ENCODE measurements around the gene STK38.

The STK38 gene

GRCh38 chr6:36444470-36444869, 102.8 kb downstream of the STK38 start:
- Histone ChIP-seq H3K27me3 (ENCODE audit: control insufficient read depth, insufficient read depth, low read length) (peaks cover 3% of the 10 kb centered on the region), H3K36me3 (ENCODE audit: control insufficient read depth, low read depth, low read length) (no peaks in the 10 kb centered on the region), H3K27ac (ENCODE audit: low read length) (no peak overlapping the region), H3K9me3 (ENCODE audit: control insufficient read depth, low read depth, low read length) (no peaks in the 10 kb centered on the region), H3K4me1 (ENCODE audit: control insufficient read depth, low read depth, low read length) (peaks cover 27% of the 10 kb centered on the region), H3K9ac (ENCODE audit: low read length) (no peak overlapping the region), H3K4me3 (ENCODE audit: low read length) (peak overlapping the region; percentile 97)
